ENCODE data around the gene STX16.

Gene STX16

DNA sequence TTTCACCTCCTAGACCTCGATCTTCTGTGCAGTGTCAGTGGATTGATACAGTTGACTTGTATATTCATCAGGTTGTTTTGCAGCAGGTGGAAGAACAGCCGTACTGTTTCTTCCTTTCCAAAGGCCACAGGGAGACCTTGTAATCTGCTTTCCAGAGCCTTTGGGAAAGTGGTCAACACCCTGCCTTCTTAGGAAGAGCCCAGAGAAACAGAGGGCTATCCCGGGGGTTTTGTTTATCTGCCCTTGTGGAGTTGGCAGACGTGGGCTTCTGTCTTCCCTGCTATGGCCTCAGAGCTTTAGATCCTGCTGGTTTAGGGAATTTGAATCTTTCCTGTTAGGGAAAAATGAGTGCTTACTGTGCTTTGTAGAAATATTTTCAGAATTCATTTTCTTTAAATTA, 19.6 kb downstream of the STX16 start:
- peaks cover 71% of the 10 kb centered on the region for H3K36me3 ChIP-seq (ENCODE audit: insufficient read depth, low read length)
- H3K4me3 ChIP-seq (ENCODE audit: low read depth, low read length, poor library complexity, severe bottlenecking), result no peak overlapping the region
- no peaks in the 10 kb centered on the region for H3K9me3 ChIP-seq (ENCODE audit: low read length)
- peaks cover 14% of the 10 kb centered on the region for H3K4me1 ChIP-seq (ENCODE audit: insufficient read depth, low read length, severe bottlenecking)
- H3K27ac ChIP-seq (ENCODE audit: low read depth, low read length, poor library complexity, severe bottlenecking), result no peak overlapping the region
- no peak overlapping the region for H3K9ac ChIP-seq (ENCODE audit: low read length)
- no peaks in the 10 kb centered on the region for H3K79me2 ChIP-seq (ENCODE audit: insufficient read depth, low read length)
- H3K27me3 ChIP-seq (ENCODE audit: insufficient read depth, low read length), result no peaks in the 10 kb centered on the region
- H3K9me2 ChIP-seq (ENCODE audit: low read depth, low read length), result no peaks in the 10 kb centered on the region
- H2AFZ ChIP-seq (ENCODE audit: low read length), result no peak overlapping the region
- H4K20me1 ChIP-seq (ENCODE audit: insufficient read depth, low read length), result no peaks in the 10 kb centered on the region
- no peak overlapping the region for H3K4me2 ChIP-seq (ENCODE audit: low read length)
- H3F3A ChIP-seq (ENCODE audit: insufficient read depth, low read length), result no peaks in the 10 kb centered on the region
- TF ChIP-seq, protein P1, sequence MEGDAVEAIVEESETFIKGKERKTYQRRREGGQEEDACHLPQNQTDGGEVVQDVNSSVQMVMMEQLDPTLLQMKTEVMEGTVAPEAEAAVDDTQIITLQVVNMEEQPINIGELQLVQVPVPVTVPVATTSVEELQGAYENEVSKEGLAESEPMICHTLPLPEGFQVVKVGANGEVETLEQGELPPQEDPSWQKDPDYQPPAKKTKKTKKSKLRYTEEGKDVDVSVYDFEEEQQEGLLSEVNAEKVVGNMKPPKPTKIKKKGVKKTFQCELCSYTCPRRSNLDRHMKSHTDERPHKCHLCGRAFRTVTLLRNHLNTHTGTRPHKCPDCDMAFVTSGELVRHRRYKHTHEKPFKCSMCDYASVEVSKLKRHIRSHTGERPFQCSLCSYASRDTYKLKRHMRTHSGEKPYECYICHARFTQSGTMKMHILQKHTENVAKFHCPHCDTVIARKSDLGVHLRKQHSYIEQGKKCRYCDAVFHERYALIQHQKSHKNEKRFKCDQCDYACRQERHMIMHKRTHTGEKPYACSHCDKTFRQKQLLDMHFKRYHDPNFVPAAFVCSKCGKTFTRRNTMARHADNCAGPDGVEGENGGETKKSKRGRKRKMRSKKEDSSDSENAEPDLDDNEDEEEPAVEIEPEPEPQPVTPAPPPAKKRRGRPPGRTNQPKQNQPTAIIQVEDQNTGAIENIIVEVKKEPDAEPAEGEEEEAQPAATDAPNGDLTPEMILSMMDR (IDR thresholded peaks at IDR 0.05; ENCODE audit: low read length), result no peak
- TF ChIP-seq EZH2 (IDR thresholded peaks at IDR 0.05; ENCODE audit: borderline replicate concordance, low read length), result no peak

DNA sequence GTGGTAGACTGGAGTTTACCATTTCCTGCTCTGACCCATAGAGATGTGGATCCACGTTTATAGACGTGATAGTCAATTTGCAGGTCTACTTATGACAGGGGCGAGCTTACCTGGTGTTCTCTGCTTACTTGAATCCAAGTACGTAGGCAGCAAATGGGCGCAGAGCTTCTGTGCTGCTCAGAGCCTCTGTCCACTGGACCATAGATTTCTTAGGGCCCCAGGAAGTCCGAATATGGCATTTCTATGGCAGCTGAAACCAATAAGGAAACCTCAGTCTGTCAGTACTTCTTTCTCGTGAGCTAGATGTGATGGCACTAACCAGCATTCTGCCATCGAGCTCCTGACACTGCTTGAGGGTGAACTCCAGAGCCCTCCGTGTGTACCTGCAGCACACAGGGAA, 22.0 kb downstream of the STX16 start:
- TF ChIP-seq EZH2 (IDR thresholded peaks at IDR 0.05; ENCODE audit: borderline replicate concordance, low read length), result no peak
- TF ChIP-seq, protein P1 (IDR thresholded peaks at IDR 0.05; ENCODE audit: low read length), result no peak
- H2AFZ ChIP-seq (ENCODE audit: low read length), result no peak overlapping the region
- H4K20me1 ChIP-seq (ENCODE audit: insufficient read depth, low read length), result no peaks in the 10 kb centered on the region
- H3K4me1 ChIP-seq (ENCODE audit: insufficient read depth, low read length, severe bottlenecking), result peaks cover 14% of the 10 kb centered on the region
- no peak overlapping the region for H3K27ac ChIP-seq (ENCODE audit: low read depth, low read length, poor library complexity, severe bottlenecking)
- no peaks in the 10 kb centered on the region for H3K9me2 ChIP-seq (ENCODE audit: low read depth, low read length)
- no peak overlapping the region for H3K4me3 ChIP-seq (ENCODE audit: low read depth, low read length, poor library complexity, severe bottlenecking)
- no peak overlapping the region for H3K4me2 ChIP-seq (ENCODE audit: low read length)
- H3K79me2 ChIP-seq (ENCODE audit: insufficient read depth, low read length), result no peaks in the 10 kb centered on the region
- H3K9me3 ChIP-seq (ENCODE audit: low read length), result no peaks in the 10 kb centered on the region
- H3K9ac ChIP-seq (ENCODE audit: low read length), result no peak overlapping the region
- H3K36me3 ChIP-seq (ENCODE audit: insufficient read depth, low read length), result peaks cover 82% of the 10 kb centered on the region
- H3K27me3 ChIP-seq (ENCODE audit: insufficient read depth, low read length), result no peaks in the 10 kb centered on the region
- no peaks in the 10 kb centered on the region for H3F3A ChIP-seq (ENCODE audit: insufficient read depth, low read length)

DNA sequence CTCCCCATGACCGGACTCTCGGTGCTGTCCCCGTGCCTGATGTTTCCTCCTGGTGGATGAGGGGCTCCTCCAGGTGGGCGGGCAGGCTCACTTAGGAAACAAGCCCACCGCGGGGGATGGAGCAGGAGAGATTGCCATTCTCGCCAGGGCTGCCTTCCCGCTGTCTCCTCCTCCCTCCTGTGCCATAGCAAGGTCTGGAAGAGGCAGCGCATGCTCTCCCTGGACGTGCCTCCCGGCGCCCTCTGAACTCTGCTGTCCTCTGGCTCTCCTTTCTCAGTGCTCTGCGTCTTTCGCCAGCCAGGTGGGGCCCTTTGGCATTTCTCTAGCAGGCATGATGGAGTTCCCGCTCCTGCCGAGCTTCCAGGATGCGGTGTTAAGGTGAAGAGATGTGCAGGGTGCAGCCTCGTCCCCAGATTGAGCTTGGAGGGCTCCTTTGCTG, 24.1 kb downstream of the STX16 start:
- Histone ChIP-seq H3K79me2 (ENCODE audit: insufficient read depth, low read length) (no peaks in the 10 kb centered on the region), H3K27ac (ENCODE audit: low read depth, low read length, poor library complexity, severe bottlenecking) (no peak overlapping the region), H3K4me2 (ENCODE audit: low read length) (no peak overlapping the region), H3K27me3 (ENCODE audit: insufficient read depth, low read length) (no peaks in the 10 kb centered on the region), H2AFZ (ENCODE audit: low read length) (no peak overlapping the region), H3F3A (ENCODE audit: insufficient read depth, low read length) (no peaks in the 10 kb centered on the region), H3K9me3 (ENCODE audit: low read length) (no peaks in the 10 kb centered on the region), H3K9me2 (ENCODE audit: low read depth, low read length) (no peaks in the 10 kb centered on the region), H3K36me3 (ENCODE audit: insufficient read depth, low read length) (peaks cover 80% of the 10 kb centered on the region), H3K4me1 (ENCODE audit: insufficient read depth, low read length, severe bottlenecking) (no peaks in the 10 kb centered on the region), H3K4me3 (ENCODE audit: low read depth, low read length, poor library complexity, severe bottlenecking) (no peak overlapping the region), H4K20me1 (ENCODE audit: insufficient read depth, low read length) (no peaks in the 10 kb centered on the region), H3K9ac (ENCODE audit: low read length) (no peak overlapping the region)
- TF ChIP-seq, protein P1 (IDR thresholded peaks at IDR 0.05; ENCODE audit: low read length), result no peak
- TF ChIP-seq EZH2 (IDR thresholded peaks at IDR 0.05; ENCODE audit: borderline replicate concordance, low read length), result no peak
